Inflammatory macrophage treated with lipopolysaccharide for 4 hours (primary cell): ENCODE measurements around the gene TMEM171.

Source experiments
- DNase-seq: peaks from one replicate; pipeline ENCODE4 v3.0.0-alpha.2; 2020

TMEM171 gene

DNA sequence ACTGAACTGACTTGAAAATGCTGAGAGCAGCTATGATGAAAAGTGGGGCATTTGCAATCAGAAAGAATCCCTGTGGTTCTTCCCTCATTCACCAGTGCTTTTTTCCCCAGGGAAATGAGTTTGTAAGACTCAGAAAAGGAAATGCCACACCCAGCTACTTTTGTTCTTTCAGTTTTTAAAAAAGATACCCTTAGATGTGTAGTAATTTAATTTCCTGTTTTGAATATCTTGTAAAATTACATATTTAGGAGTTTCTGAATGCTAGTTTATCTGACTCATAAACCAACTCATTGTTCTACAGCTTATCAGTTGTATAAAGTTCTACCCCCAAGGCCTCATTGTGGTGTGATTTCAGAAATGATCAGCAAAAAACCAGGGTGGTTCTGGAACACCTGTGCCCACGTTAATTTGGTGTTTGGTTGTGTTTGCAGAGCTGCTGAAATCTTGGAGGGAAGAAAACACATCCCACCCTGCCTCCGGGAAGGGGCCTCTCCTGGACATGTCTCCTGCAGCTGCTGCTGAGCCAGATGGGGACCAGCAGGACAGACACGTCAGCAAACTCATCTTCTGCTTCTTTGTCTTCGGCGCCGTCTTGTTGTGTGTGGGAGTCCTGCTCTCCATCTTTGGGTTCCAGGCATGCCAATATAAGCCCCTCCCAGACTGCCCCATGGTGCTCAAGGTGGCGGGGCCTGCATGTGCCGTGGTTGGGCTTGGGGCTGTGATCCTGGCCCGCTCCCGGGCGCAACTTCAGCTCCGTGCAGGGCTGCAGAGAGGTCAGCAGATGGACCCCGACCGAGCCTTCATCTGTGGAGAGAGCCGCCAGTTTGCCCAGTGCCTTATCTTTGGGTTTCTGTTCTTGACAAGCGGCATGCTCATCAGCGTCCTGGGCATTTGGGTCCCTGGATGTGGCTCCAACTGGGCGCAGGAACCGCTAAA is 2.8 kb downstream of the TMEM171 start:
- DNase-seq: peak; percentile 92

DNA sequence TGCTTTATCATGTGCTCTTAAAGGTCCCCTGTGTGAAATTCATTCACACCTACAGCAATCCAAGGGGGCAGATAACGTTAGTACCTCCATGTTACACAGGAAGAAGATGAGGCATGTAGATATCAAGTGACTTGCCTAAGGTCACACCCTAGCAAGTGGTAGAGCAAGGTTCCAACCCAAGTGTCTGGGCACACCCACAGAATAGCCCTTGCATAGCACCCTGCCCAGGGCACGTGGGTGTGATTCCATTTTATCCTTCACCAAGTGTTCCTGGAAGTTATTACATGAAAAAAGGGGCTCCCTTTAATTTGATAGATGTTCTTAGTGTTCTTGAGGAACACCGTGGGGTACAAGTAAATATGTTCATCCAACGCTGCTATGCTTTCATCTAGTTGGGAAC is 4.9 kb downstream of the TMEM171 start:
- no peak for DNase-seq

DNA sequence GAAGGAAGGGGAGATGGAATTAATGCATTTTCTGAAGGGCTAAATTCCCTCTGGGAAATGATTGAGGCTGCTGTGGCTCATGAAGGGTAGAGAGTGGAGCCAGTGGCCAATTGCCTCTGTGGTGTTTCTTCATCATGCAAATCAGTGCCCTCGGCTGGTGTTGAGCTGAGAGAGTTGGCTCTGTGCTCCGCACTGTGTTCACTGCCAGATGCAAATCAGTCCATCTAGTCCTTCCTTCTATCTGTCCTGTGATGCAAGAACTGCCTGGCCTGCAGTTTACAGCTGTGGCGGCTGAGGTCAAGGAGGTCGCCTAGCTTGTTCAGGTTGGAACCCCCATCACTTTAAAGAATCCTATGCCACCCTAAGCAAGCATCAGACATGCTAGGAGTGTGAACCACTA is 6.0 kb downstream of the TMEM171 start:
- DNase-seq: no peak

DNA sequence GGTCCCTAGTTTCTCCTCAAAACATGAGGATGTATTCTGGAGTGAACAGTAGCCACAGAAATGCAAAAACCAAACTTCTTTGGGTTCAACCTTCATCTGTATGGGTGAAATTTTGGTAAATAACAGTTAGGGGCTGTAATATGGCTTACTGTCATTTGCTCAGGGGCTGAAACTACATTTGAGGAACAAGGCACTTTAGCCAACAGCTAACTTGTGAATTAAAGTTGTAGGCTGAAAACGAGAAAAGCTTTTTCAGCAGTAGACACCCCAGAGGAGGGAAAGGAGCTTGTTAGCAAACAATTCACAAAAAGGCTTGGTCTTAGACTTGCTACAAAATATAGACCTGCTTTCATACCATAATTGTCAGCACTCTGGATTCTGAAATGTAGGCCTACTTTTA is 6.6 kb downstream of the TMEM171 start:
- no peak for DNase-seq

DNA sequence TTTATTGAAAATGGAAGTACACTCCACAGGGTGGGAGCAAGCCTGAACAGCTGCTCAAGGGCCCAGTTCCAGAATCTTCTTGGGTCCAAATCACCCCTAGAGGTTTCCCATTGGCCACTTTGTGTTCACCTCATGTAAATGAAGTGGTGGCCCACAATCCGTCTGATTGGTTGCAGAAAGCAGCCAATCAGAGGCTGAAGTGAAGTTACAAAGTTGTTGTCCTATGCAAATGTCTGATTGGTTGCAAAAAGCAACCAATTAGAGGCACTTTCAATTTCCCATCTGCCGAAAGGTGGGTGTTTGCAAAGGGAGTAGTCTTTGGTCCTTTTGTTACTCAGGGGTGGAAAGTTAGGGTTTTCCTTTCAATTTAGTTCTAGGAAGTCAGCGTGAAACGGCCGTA is 8.8 kb downstream of the TMEM171 start:
- DNase-seq: peak; percentile 14

DNA sequence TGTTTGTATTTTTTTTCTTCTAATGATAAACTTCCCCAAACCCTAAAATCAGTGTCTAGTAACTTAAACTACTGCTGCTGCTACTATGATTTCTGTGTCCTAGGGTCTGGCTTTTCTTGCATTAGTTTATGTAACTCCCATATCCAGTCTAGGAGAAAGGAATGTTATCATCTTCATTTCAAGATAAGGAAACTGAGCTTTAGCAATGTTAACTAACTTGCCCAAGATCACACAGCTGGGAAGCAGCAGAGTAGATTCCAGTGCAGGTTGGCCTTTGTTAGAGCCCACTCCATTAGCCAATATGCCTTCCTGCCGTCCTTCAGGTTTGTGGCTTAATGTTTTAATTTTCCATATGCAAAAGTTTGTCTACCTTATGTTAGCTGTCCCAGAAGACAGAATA is 10.4 kb downstream of the TMEM171 start:
- DNase-seq: no peak

DNA sequence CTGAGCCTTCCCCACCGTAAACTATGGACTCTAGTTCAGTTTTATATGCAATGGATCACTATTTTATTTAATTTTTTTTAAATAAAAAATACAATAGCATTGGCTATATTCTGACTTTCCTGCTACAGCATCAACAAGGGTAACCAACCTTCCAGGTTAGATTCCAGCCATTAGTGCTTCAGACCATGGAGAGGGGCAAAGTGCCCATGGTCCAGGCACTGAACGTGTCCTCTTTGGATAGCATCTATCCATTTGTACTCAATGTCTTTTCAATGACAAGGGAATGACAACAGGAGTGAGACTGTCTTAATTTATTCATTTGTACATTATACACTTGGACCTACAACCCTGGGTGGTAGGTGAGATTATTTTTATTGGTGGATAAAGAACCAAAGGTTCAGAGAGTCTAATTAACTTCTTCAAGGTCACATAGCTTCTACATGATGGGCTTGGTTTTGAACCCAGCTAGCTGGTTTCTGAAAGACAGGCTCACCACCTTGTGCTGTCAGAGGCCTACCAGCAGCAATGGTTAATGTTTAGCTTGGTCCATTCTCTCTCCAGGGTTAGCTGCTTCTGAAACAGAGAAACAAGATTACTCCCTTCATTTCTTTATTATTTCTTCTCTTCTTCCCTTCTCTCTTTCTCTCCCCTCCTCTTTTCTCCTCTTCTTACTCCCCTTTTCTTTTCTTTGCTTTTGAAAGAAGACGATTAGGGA is 11.5 kb downstream of the TMEM171 start:
- no peak for DNase-seq

DNA sequence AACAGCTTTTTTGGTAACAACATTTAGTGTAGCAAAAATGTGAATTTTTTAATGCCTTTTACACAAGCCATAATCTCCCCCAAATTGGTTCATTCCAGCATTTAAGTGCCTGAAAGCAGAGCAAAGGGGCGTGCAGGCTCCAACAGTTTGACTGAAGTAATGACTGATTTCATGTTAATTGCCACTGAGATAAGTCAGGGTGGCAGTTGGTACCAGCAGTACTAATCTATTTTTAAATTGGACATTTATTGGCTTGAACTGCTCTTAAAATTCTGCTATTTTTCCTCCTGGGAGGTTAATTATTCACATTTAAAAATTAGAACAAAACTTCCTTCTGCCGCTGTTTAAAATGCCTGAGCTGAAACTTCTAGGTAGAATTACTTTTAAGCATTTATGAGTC is 12.4 kb downstream of the TMEM171 start:
- DNase-seq: no peak

DNA sequence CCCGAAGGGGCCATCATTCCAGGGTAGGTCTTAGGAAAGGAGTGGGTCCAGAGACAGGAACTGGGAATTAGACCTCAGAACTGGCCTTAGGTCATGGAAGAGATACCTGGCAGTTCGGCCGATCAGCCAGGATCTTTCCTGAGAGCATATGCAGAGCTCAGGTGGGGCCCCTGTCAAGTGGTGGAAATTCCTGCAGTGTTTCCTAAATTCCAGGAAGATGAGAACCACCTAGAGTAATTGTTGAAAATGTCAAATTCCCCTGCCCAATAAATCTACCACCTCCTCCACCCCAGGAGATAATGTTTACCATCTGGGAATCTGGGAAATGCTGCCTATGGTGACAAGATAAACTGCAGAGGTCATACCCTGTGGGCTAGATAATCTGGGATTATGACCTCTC is 14.6 kb downstream of the TMEM171 start:
- no peak for DNase-seq

DNA sequence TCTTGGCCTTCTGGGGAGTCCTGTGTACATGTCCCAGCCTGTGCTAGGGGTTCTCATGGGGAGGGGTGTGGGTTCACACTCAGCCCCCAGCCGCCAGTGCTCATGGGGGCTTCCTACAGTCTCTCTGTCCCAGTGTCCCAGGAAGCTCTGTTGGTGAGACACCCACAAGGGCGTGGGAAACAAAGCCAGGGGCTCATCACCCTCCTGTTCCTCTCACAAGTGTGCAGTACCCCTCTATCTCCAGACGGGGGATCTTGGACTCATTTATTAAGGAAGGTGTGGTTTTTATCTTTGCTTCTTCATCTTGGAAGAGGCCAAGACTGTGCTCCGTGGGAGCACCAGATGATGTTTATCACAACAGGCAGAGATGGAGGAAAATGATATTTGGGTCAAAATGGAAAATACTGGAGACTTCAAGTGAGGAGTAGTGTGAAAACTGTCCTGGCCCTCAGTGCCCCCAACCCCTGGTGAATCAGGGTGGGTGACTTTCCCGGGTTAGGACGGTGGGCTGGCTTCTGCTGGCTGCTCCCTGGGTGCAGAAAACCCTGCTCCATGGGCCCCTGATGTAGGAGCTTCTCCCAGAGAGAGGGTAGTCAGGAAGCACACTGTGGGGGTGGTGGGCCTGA is 15.2 kb downstream of the TMEM171 start:
- peak; percentile 44 for DNase-seq

DNA sequence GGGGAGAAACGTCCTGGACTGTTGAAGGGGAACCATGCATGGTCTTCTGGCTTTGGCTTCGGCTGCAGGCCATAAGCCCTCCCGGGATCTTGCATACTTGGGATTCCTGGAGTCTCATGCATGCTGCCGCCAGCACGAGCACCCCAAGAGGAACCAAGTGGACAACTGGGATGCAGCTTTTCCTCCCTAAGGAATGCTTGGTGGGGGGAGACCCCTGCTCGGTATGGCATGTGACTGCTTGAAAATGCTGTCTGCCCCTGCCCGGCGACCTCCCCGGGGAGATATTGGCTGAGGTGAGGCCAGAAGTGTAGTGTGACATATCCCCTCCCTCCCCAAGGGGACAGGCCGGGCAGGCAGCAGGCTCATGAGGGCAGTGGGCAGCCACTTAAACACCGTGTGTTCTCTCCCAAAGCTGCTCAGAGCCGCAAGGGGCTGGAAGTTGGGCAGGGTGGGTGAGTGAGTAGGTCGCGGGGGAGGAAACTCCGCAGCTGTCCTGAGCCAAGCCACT is 15.7 kb downstream of the TMEM171 start:
- DNase-seq: no peak

DNA sequence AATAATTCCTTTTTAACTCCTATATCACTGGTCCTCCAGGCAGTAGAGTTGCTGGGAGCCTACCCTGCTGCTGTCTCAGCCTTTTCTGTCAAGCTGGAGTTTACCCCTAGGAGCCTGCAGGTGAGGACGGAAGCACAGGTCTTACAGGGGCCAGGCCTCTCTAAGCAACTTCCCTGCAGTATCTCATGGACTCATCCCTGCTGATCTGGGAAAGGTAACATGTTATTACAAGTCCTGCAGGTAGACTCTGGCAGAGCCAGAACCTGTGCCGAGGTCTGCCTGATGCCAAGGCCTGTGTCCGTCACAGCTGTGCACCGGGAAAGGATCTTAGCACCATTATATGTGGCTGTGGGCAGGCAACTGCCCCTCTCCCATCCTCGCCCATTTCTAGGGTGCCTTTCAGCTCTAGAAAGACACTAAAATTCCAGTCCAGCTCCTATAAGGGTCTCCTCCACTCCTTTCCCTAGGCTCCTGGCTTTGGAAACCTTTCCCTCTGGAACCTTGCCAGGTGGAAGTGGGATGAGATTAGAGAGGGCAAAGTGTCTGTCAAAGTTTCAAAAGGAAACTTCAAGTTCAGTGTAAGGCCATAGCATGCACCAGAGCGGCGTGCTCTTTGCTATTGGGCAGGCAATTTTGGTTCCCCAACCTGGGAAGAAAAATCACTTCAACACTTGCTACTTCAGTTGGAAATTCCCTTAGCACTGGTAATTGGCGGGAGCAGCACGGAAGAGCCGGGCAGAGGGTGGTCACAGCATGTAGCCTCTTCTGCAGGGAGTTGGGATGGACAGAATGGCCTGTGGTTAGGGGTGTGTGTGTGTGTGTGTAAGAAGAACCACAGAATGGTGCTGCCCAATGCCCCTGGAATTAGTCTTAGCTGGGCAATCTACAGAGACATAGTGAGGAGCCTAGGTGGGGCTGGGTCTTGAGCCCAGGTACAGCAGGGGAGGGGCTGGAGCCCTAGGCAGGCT is 17.5 kb downstream of the TMEM171 start:
- no peak for DNase-seq

DNA sequence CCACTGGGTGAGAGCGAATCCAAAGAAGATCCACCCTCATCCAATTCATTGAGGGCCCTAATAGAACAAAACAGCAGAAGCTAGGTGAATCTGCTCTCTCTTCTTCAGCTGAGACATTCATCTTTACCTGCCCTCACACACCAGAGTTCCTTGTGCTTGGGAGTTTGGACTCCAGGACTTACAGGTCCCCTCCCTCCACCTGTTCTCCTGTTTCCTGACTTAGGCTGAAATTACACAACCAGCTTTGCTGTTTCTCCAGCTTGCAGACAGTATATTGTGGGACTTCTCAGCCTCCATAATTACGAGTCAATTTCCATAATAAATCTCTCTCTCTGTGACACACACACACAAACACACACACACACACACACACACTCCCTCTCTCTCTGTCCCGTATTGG is 19.1 kb downstream of the TMEM171 start:
- no peak for DNase-seq

DNA sequence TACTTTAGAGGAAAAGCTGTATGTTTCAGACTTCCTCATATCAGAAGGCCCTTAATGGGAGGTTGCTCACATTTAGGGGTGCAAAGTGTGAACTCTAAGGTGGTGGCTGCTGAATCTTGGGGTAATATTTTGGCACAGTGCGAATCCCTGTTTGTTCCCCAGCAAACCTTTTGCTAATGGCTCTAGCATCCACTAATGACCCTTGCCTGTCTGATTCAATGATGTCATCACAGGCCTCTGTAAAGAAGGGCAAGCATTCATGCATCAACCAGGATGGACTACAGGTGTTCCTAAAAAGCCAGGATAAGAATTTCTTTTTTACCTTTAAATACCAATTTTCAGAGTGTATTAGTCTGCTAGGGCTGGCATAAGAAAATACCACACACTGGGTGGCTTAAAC is 20.4 kb downstream of the TMEM171 start:
- no peak for DNase-seq

DNA sequence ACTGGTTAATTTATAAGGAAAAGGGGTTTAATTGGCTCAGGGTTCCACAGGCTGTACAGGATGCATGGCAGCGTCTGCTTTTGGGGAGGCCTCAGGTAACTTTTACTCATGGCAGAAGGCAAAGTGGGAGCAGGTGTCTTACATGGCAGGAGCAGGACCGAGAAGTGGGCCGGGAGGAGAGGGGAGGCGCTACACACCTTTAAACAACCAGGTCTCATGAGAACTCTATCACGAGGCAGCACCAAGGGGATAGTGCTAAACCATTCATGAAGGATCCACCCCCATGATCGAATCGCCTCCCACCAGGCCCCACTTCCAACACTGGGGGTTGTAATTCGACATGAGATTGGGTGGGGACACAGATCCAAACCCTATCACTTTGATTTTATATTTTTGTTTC is 21.7 kb downstream of the TMEM171 start:
- no peak for DNase-seq

DNA sequence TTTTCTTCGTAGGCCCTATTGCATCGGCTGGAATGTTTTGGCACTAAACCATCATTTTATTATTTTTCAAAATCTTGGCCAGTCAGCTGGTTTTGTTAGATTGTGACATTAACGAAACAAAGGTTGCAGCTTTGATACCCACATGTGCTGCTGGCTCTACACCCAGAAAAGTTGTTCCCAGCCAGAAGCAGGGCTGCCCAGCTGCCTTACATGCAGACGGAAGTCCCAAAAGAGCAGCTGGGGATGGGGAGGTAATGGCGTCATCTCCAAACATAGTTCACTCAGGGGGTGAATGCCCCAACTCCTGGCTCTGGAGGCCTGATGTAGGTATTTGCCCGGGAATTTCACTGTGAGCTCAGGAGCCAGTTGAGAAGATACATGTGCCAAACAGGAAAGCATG is 23.3 kb downstream of the TMEM171 start:
- DNase-seq: no peak

DNA sequence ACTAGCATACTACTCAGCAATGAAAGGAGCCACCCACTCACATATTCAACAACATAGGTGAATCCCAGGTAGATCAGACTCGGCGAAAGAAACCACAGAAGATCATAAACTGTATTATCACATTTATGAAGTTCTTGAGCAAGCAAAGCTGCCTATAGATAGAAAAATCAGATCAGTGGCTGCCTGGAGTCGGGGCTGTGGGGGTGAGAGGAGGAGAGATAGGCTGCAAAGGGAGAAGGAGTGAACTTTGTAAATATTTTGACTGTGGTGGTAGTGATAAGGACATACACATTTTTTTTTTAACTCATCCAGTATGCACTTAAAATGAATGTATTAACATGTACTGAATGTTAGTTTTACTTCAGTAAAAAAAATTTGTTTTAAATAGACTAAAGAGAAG is 29.2 kb downstream of the TMEM171 start:
- no peak for DNase-seq

DNA sequence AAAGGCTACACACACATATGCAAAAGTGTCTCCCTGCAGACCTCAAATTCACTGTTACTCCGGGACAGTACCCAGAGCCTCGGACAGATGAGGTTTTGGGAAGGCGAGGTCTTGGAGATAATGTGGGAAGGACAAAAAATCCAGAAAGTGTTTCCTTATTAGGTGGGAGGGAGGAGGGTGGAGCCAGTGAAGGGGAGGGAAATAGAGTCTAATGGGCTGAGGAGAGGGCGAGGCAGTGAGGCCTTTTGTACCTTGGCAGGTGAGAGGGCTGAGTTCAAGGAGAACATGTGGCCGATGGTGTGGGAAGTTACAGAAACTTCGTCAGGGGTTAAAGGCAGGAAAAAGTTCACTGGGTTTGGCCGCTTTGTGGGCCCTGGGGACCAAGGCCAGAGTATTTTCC is 30.5 kb downstream of the TMEM171 start:
- no peak for DNase-seq

DNA sequence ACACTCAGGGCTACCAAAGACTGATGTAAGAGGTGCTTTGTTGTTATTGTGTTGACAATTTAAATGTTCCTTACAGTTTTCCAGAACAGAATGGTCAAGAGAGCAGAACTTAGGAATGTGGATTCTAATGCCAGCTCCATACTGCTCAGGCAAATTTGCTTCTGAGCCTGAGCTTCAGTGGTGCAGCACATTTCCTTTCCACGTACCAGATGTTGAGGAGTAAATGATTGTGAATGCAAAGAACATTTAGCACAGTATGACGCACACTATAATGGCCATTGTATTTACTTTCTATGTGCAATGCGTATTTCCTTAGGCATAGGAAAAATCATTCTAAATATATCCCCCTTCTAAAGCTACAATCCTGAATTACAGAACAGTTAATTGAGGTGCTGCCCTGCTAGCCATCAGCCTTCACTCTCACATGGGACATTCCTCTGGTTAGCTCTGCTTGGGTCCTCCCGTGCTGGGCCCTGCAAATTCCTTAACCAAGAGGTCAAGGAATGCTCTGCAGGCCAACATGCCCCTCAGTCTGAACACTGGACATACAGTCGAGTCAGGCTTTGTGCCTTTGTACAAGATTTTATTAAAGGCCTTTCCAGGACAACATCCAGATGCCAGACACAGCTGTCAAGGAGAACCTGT is 31.5 kb downstream of the TMEM171 start:
- DNase-seq: no peak

DNA sequence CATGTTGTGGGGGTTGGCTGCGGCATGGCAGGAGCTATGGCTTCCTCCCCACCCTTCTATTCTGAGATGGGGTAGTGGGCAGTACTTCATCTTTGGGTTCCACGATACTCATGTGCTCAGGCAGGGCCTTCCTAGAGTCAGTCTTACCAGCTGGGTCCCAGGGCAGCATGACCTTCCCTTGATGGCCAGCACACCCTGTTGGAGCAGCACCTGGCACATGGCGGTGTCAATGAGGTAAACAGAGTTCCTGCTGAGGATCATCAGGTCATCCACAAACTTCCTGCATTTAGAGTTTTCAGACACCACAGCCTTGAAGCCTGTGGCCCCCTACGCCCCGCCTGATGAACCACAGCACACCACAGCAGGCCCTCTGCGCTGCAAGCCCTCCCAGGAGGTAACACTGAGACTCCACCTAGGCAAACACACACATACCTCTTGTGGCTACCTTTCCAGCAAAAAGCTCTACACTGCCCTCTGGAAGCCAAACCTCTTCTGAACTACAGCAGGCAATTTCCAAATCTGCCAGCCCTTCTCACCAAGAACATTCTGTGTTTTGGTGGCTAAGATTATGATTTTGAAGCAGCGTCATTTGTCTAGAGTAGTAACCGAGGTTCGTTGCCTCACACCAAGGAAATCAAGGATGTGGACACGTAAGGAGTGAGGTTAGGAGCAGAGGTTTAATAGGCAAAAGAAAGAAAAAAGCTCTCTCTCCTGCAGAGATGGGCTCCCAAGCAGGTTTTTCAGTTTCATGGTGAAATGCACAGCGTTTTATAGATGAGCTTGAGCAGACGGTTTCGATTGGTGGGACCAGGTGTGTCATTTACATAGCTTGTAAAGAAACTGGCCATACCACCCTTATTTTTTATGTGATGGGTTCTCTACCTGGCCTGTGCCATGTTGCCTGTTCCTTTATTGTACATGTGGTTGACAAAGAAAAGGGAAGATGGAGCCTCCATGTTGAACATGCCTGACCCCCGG is 32.3 kb downstream of the TMEM171 start:
- no peak for DNase-seq

DNA sequence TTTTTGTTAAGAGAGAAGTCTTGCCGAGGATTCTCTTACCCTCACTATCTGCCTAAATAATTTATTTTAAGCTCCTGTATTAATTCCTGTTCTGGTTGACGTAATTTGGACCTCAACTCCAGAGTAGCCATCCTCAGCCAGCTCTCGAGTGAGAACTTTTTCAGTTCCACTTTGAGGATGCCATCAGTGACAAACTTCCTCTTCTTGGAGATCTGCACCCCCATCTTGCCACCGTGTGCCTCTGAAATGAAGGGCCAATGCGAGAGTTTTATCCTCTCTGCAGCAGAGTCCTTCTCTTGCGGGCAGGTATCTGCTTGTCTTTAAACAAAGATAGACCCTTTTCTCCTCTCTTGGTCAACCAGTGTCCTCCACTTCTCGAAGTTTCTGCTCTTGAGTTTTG is 33.1 kb downstream of the TMEM171 start:
- DNase-seq: no peak
